Breast epithelium (tissue), 3 donors: ENCODE measurements around the gene RBBP8NL.

Experiments used
- CTCF ChIP-seq, 3 donors: fragments of 450-650 bp; IDR thresholded peaks; one replicate each; pipeline ENCODE4 v1.5.1; 2016 to 2017; ENCODE audit warnings: antibody characterized with exemption in 3 of 3, mild to moderate bottlenecking in 3 of 3, moderate library complexity in 3 of 3
- POLR2AphosphoS5 ChIP-seq, 3 donors: sonication (generic); formaldehyde crosslinking; IDR thresholded peaks; one replicate each; pipeline ENCODE4 v1.6.1; 2017; ENCODE audit warnings: antibody characterized with exemption in 3 of 3

- TF ChIP-seq CTCF (IDR thresholded peaks at IDR 0.05) = no peak
- no peak for TF ChIP-seq POLR2AphosphoS5 (IDR thresholded peaks at IDR 0.05)
These were observed 30.7 kb downstream of the RBBP8NL start for GRCh38 chr20:62396367-62397239.
